Kasumi-1 (cell line): Measurements from ENCODE around the gene P2RX7.
A peak's percentile ranks its signal among the peaks of the same experiment; 100 is the strongest.

ENCODE experiments used
- DNase-seq, 2 experiments: peaks; one replicate each; lab custom pipeline; 2025; lab: John Stamatoyannopoulos, UW

Gene P2RX7

DNA sequence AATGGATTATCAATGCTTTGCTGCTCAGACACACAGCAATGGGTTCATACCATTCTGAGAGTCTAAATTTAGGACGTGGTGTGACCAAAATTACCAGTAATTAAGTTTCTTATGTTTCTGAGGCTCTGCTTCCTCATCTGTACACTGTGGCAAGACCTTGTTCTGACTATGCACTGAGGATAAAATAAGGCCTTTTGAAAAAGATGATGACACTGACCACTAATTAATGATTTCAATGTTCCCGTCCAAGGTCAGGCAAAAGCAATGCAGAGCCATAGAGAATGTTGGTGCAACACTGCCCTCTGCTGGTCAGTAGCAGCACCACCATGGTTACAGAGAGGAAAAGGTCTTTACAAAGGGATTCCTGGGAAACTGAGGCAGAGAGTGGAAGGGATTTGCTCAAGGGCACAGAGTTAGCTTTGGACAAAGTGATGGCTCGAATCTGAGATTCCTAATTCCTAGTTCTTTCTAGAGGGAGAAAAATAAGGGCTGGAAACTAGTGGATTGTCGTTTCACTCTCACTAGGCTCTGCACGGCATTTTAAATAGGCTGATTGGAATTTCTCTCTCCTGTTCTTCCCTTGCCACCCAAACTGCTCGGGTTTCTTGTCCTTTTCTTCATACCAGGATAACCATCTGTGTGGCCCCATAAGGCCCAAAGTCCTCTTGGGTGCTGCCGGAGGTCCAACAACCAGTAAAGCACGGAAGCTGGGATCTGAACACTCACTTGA is 22.3 kb upstream of the P2RX7 start:
- peak; percentile 65 to 66 for DNase-seq

DNA sequence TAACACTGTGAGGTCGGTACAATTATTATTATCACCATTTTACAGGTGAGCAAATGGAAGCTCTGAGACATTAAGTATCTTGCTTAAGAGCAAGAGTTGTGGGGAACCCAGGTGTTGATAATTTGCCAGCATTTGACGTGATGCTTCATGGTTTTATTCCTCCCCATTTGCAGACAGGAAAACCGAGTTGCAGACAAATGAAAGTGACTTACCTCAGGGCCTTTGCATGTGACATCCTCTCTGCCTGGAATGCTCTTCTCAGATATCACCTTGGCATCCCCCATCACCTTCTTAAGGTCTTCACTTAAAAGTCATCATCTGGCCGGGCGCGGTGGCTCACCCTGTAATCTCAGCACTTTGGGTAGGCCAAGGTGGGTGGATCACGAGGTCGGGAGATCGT is 21.0 kb upstream of the P2RX7 start:
- DNase-seq: no peak

DNA sequence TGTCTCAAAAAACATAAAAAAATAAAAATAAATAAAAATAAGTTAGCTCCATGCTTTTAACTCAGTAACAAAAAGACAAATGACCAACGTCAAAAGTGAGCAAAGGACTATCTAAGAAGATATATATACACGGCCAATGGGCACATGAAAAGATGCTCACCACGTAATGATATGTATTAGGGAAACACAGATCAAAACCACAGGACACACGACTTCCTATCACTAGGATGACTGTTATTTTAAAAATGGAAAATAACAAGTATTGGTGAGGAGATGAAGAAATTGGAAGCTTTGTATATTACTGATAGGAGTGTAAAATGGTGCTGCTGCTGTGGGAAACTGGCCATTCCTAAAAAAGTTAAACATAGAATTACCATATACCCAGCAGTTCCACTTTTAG is 20.2 kb upstream of the P2RX7 start:
- DNase-seq: peak; percentile 25 to 27

DNA sequence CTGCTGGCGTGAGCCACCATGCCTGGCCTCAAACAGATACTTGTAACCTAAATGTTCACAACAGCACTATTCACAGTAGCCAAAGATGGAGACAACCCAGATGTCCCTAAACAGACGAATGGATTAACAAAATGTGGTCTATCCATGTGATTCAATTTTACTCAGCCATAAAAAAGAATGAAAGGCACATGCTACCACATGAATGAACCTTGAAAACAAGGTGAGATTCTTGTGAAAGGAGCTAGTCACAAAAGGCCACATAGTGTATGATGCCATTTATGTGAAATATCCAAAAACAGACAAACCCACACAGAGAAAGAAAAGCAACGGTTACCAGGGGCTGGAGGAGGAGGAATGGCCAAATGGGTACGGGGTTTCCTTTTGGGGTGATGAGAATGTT is 19.6 kb upstream of the P2RX7 start:
- DNase-seq: no peak

DNA sequence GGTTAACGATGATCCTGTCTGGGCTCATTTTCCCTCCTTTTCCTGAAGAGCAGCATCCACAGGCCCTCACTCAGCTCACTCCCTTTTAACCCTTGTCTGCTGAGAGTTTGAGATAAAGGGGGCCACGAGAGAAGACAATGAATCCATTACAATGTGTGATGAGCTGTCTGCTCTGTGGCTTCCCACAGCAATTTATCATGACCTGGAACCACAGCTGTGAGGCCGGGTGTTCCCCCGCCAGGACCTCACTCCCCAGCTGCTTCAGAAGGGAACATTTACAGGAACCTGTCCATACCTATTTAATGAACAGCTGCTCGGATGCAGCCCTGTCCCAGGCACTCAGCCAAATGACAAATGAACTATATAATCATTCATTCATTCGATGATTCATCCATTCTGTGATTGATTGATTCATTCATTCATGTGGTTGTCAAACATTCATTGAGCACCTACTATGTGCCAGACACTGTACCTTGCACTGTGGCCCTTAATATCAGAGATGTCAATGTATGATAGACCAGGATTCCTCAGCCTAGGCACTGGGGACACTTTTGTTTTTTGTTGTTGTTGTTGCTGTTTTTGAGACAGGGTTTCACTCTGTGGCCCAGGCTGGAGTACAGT is 18.5 kb upstream of the P2RX7 start:
- no peak for DNase-seq

DNA sequence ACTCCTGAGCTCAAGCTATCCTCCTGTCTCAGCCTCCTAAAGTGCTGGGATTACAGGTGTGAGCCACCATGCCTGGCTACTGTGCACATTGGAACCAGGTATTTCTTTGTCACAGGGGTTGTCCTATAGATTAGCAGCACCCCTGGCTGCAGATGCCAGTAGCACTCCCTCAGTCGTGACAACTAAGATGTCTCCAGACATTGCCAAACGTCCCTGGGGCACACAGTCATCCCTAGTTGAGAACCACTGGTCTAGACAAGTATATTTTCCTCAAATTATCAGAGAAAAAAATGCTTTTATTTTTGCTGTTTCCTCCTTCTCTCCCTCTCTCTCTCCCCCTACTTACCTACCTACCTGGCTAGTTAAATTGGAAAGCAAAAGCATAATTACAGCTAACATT is 17.9 kb upstream of the P2RX7 start:
- no peak for DNase-seq

DNA sequence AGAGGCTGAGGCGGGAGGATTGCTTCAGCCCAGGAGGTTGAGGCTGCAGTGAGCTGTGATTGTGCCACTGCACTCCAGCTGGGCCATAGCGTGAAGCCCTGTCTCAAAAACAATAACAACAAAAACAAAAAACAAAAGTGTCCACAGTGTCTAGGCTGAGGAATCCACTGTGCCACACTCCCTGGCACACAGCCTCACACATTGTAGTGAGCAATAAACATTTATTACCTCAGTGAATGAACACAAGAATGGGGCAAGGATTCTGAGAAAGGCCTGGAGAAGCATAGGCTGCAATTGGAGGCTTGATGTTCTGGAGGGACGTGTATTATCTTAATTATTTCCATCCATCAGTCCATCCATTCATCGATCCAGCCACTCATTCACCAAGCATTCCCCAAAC is 17.1 kb upstream of the P2RX7 start:
- DNase-seq: no peak

DNA sequence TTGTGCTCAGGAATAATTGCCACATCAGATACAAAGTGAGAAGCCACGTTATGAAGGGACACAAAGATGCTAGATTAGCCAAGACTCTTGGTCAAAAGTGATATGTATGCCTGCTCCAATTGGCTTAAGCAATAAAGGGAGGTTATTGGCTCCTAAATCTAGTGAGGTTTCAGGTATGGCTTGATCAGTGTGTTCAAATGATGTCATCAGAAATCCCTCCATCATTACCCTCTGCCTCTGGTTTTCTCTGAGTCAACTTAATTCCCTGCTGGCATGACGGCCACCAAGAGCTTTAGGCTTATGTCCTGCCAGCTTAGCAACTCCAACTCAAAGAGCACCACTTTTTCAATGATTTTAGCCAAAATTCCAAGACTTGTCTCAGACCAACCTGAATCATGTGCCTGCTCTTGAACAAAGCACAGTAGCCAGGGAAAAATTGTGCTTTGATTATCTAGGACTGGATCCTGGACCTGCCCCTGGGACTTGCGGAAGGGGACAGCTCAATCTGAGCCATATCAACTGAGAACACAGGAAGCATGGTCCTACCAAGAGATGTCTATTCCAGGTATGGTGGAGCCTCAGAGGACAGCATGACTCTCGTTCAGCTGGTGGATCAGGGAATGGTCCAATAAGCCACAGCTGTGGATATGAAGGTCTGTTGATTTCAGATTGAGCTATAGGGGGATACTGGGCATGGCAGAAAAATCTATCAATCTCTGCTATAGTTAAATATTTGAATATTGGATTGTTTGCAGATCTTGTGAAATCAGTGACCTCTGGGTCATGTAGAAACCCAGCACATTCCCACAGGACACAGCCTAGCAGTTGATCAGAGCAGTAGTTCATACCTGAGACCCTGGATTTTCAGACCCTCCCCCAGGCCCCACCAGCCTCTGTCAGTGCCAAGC is 16.1 kb upstream of the P2RX7 start:
- DNase-seq: no peak

DNA sequence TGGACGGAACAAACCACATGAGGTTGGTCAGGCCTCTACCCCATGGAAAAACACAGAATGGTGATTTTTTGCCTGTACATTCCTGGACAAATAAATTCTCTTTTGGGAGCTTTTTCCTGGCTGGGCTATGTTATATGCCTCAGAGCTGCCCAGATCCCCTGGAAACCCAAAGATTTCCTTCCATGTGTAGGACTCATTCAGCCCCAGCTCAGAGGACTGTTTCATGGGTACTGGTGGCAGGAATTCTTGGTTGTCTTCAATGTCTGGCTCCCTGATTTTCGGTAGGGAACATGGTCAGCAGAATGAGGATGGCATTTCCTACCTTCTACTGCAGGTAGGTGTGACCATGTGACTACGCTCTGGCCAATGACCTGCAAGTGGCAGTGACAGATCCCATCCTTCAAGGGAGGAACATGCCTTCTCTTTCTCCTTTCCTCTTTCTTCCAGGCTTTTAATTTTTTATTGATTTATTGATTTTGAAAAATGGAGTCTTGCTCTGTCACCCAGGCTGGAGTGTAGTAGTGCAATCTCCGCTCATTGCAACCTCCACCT is 15.4 kb upstream of the P2RX7 start:
- DNase-seq: no peak

DNA sequence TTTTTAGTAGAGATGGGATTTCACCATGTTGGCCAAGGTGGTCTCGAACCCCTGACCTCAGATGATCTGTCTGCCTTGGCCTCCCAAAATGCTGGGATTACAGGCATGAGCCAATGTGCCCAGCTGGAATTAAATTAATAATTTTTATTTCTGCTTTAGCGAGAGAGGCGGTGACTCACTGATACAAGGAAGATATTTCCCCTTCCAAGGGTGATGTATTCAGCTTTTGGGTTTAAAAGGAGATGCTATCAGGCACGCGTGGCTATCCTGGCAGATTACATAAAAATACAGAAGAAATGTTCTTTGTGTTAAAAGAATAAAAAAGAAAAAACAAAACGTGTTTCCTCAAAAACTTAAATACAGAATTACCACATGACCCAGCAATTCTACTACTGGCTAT is 12.4 kb upstream of the P2RX7 start:
- DNase-seq: no peak

DNA sequence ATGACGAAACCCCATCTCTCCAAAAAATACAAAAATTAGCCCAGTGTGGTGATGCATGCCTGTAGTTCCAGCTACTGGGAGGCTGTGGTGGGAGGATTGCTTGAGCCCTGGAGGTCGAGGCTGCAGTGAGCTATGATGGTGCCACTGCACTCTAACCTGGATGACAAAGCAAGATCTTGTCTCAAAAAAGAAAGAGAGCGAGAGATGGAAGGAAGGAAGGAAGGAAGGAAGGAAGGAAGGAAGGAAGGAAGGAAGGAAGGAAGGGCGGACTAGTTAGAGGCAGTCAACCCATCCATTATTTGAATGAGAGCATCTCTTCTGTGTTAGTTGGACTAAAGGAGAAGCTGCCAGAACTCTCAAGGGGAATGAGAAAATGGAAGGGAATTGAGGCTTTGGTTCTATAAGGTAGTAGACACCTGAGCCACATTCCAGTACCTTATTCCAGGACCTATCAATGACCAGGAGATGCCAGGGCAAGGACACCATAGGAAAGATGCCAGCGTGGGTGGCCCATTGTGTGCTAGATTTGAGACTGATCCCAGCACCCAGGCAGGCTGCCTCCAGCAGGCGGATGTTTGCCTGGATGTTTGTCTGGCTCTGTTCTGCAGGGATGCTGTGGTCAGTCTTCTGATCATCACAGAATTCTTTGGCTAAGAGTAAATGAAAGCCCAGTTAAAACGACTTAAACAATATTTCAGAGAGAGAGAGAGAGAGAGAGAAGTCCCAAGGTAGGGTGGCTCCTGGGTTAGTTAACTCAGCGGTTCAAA is 11.5 kb upstream of the P2RX7 start:
- no peak for DNase-seq

DNA sequence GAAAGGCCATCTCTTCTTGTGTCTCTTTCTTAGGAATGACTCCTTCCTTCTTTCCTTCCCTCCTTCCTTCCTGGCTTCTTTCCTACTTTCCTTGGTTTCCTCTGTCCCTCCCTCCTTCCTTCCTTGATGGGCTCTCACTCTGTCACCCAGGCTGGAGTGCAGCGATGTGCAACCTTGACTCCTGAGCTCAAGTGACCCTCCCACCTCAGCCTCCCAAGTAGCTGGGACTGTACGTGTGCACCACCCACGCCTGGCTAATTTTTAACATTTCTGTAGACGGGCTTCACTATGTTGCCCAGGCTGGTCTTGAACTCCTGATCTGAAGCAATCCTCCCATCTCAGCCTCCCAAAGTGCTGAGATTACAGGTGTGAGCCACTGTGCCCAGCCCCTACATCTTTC is 10.9 kb upstream of the P2RX7 start:
- no peak for DNase-seq

DNA sequence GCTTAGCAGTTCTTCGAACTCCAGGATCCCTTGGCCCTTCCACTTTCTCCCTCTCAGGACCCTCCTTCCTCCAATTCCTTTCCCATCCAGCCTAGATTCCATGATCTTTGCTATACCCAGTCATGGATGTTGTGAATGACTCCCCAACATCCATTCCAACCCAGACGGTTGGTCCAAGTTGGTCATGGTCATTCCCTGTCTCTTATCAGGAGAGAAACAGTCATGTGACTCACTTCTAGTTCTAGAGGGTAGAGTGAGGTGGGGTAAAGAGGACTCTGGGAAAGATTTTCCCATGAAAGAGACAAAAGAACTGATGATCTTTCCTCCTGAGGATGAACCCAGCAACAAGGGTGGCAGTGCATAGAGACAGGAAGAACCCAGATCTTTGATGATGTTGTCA is 9.2 kb upstream of the P2RX7 start:
- DNase-seq: no peak

DNA sequence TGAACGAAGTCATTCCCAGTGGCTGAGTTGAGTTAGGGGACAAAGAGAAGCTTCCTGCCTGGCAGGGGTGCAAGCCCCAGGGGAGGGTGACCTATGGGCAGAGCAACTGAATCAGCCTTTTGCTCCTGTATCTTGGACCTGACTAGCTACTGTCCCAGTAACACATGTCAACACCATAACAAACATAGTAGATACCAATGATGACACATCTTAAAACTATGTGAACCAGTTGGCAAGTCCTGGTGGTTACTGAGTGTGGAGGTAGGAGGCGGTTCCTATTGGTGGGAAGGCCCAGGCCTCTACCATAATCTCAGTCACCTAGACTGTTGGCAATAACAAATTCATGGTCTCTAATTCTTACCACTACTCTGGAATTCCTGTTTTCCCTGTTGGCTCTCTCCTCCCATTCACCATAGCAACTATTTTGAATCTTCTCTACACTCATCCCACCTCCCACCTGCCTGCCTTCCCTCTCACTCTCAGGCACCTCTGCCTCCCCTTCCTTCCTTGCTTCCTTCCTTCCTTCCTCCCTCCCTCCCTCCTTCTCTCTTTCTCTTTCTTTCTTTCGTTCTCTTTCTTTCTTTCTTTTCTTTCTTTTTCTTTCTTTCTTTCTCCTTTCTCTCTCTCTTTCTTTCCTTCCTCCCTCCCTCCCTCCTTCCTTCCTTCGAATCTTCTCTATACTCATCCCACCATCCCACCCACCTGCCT is 8.1 kb upstream of the P2RX7 start:
- no peak for DNase-seq

DNA sequence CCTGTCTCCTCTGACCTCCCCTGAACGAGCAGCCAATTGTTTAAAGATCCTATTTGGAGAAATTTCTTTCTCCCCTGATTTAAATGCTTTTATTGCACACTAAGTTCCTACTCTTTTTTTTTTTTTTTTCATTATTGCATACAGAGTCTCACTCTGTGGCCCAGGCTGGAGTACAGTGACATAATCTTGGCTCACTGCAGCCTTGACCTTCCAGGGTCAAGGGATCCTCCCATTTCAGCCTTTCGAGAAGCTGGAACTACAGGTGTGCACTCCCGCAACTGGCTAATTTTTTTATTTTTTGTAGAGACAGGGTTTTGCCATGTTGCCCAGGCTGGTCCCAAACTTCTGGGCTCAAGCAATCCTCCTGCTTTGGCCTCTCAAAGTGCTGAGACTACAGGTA is 5.2 kb upstream of the P2RX7 start:
- no peak for DNase-seq

DNA sequence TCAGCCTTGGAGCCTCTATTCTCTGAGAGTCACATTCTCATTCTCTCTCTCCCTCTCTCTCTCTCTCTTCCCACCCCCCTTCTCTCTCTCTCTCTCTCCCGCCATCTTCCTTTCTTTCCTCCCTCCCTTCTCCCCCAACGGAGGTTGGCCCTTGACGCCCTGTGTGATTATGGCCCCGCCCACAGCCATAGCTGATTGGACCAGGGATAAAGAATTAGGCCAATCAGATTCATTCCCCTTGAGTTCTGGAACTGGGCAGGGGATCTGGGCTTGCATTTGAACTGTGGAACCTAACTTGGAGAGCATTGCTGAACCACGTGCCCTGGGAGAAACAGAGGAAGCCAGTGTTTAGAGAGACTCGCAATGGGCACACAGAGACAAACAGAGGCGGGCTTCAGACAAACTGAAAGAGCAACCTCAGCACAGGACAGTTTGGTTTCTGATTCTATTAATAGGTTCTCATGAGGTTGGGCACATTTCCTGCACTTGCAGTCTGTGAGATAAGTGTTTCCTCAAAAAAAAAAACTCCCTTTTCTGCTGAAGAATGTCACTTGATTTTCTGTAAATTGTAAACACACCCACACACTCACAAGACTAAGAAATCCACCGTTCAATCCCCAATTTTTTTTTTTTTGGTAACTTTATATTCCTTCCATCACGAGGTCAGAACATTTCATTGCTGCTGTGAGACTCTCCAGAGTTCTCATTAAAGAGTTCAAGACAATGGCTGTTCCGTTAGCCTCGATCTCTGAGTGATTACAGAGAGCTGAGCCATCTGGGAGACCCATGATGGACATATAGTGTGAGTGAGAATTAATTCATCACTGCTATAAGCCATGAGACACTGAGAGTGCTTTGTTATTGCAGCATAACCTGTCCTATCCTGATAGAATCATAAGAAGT is 3.5 kb upstream of the P2RX7 start:
- DNase-seq: peak; percentile 97 to 98

DNA sequence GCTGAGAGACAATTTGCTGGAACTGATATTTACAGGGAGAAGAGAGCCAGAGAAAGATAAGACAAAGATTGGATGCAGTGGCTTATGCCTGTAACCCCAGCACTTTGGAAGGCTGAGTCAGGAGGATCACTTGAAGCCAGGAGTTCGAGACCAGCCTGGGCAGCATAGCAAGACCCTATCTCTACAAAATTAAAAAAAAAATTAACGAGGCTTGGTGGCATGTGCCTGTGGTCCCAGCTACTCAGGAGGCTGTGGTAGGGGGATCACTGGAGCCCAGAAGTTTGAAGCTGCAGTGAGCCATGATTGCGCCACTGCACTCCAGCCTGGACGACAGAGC is 2.9 kb upstream of the P2RX7 start:
- no peak for DNase-seq

DNA sequence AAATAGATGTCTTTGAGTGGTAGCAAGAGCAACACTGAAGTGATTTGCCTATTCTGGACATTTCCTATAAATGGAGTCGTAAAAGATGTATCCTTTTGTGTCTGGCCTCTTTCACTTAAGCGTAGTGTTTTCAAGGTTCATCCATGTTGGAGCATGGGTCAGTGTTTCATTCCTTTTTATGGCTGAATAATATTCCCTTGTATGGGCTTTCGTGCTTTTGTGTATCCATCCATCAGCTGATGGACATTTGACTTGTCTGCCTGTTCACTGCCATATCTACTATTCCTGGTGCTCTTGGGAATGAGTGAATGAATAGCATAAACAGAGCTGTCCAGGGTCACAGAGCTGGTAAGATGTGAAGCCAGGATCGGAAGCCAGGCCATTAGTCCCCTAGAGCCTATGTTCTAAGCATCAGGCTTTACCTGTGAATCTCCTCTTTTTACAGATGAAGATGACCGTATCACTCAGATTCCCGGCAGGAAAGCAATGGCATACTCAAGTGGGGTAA is 1.8 kb upstream of the P2RX7 start:
- no peak for DNase-seq

DNA sequence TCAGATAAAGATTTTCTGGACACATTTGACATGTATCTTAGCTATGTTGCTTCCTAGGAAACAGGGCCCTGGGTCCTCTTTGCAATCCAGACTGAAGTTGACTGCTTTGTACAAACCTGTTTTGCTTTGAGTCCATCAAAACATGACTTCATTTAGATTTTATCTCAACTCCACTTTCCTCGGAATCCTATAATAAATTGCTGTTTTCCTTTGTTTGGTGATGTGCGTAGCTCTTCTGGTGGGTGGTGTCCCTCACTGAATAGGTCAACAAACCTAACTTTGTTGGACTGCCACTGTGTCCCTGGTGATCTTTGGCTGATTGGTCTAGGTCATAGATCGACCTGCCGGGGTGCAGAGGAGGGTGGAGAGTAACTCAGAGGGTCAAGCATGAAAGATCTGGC is 735 bp upstream of the P2RX7 start:
- DNase-seq: no peak

DNA sequence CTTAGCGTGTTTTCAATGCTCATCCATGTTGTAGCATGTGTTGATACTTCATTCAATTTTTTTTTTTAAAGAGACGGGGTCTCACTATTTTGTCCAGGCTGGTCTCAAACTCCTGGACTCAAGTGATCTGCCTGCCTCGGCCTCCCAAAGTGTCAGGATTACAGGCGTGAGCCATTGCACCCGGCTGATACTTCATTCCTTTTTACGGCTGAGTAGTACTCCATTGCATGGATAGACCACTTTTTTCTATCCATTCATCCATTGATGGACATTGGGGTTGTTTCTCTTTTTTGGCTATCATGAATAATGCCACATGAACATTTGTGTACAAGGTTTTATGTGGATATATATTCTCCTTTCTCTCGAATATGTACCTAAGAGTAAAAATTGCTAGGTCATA is 1.2 kb downstream of the P2RX7 start:
- DNase-seq: no peak
